DND-41 (cell line): ENCODE measurements around the gene NLGN1.

Experiments used
- ATAC-seq: fragments of 200-7000 bp; cut with Tn5 transposase; 3 replicates; pipeline ENCODE4 v1.9.1; 2021; ENCODE audit warnings: low read depth; ENCODE audit not compliant: insufficient read depth
- DNase-seq: peaks from one replicate; pipeline ENCODE4 v3.0.0-alpha.2; 2020
- H2AFZ ChIP-seq: 2 replicates; pipeline ENCODE4 v1.6.0; 2012; ENCODE audit warnings: low read depth, low read length
- H3K27ac ChIP-seq: 2 replicates; pipeline ENCODE4 v1.5.1; 2012; ENCODE audit warnings: low read length, inconsistent platforms
- H3K27me3 ChIP-seq: fragments of 200-600 bp; sonication (generic); 2 replicates; pipeline ENCODE4 v1.6.0; 2012; ENCODE audit warnings: low read length, mild to moderate bottlenecking, inconsistent platforms; ENCODE audit not compliant: insufficient read depth, poor library complexity
- H3K36me3 ChIP-seq: 2 replicates; pipeline ENCODE4 v1.5.1; 2012; ENCODE audit warnings: low read length, inconsistent platforms; ENCODE audit not compliant: insufficient read depth
- H3K4me1 ChIP-seq: 2 replicates; pipeline ENCODE4 v1.5.1; 2012; ENCODE audit warnings: mild to moderate bottlenecking, low read length; ENCODE audit not compliant: insufficient read depth
- H3K4me2 ChIP-seq: 2 replicates; pipeline ENCODE4 v1.6.0; 2012; ENCODE audit warnings: mild to moderate bottlenecking, moderate library complexity, low read length, inconsistent platforms; ENCODE audit not compliant: insufficient read depth
- H3K4me3 ChIP-seq, 2 experiments: fragments of 200-600 bp in 1 of 2; shearing (Covaris generic) in 1 of 2; 2 replicates each; pipeline ENCODE4 v1.5.1; 2012 to 2016; ENCODE audit warnings: inconsistent platforms in 2 of 2, low read length in 2 of 2, mild to moderate bottlenecking in 2 of 2, low read depth in 1 of 2, moderate library complexity in 1 of 2
- H3K79me2 ChIP-seq: 2 replicates; pipeline ENCODE4 v1.6.0; 2012; ENCODE audit warnings: low read length, inconsistent platforms; ENCODE audit not compliant: insufficient read depth
- H3K9ac ChIP-seq: 2 replicates; pipeline ENCODE4 v1.6.0; 2012; ENCODE audit warnings: low read depth, mild to moderate bottlenecking, inconsistent platforms, low read length, moderate library complexity
- H3K9me3 ChIP-seq: 2 replicates; pipeline ENCODE4 v1.5.1; 2012; ENCODE audit warnings: low read length, moderate library complexity, mild to moderate bottlenecking, inconsistent platforms; ENCODE audit not compliant: insufficient read depth, severe bottlenecking
- H4K20me1 ChIP-seq: 2 replicates; pipeline ENCODE4 v1.6.0; 2012; ENCODE audit warnings: low read length; ENCODE audit not compliant: insufficient read depth
- EZH2 ChIP-seq: IDR thresholded peaks from 3 replicates; pipeline ENCODE4 v1.6.1; 2012; ENCODE audit warnings: borderline replicate concordance, low read depth, mild to moderate bottlenecking, moderate library complexity, low read length, inconsistent platforms; ENCODE audit not compliant: severe bottlenecking
- TF ChIP-seq, protein P1 (sequence below): IDR thresholded peaks from 2 replicates; pipeline ENCODE4 v1.5.1; 2012; ENCODE audit warnings: borderline replicate concordance, low read length, moderate library complexity, mild to moderate bottlenecking; ENCODE audit not compliant: poor library complexity, severe bottlenecking; ENCODE audit errors: extremely low read depth

NLGN1 gene

DNA sequence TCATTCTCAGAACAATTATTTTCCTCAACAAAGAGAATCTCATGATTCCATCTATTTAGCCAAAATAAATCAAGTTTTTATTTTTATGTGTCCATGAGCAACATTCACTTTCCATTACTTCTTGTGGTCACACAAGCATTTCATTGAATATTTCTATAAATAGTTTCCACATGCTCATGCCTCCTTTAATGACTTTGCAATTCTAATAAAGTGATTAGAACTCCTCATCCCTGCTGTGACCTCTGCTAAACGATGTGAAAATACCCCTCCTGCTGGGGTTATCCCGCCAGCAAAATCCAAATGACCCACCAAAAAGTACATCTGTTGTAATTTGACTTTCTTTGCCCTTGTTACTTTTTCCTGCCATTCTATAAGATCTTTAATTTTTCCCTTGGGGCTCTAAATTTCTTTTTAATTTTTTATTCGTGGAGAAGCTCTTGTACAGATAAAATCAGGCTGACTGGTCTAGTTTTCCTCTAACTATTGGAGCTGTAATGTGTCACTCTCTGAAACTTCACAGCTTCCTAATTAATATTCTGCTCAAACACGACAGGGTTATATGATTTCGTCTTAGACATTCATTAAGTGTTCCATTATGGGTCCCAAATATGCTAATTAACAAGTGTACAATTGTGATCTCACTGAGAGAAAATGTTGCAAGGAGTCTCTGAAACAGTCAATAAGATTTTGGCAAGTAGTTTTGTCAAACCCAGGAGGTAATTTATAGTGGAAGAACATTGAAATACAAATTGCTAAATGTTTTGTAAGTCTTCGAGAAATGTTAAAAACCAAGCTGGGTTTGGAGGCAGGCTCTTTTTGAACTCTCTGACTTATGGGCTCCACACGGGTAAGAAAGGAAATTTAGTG, 928.5 kb downstream of the NLGN1 start:
- H3K79me2 ChIP-seq: no peaks in the 10 kb centered on the region
- no peak overlapping the region for H2AFZ ChIP-seq
- H3K4me1 ChIP-seq: no peaks in the 10 kb centered on the region
- no peaks in the 10 kb centered on the region for H3K9me3 ChIP-seq
- DNase-seq (no peak), ATAC-seq (no peak)
- no peak overlapping the region for H3K4me3 ChIP-seq
- H3K9ac ChIP-seq: no peak overlapping the region
- H4K20me1 ChIP-seq: no peaks in the 10 kb centered on the region
- H3K4me2 ChIP-seq: no peak overlapping the region
- H3K27ac ChIP-seq: no peak overlapping the region
- TF ChIP-seq, protein P1, sequence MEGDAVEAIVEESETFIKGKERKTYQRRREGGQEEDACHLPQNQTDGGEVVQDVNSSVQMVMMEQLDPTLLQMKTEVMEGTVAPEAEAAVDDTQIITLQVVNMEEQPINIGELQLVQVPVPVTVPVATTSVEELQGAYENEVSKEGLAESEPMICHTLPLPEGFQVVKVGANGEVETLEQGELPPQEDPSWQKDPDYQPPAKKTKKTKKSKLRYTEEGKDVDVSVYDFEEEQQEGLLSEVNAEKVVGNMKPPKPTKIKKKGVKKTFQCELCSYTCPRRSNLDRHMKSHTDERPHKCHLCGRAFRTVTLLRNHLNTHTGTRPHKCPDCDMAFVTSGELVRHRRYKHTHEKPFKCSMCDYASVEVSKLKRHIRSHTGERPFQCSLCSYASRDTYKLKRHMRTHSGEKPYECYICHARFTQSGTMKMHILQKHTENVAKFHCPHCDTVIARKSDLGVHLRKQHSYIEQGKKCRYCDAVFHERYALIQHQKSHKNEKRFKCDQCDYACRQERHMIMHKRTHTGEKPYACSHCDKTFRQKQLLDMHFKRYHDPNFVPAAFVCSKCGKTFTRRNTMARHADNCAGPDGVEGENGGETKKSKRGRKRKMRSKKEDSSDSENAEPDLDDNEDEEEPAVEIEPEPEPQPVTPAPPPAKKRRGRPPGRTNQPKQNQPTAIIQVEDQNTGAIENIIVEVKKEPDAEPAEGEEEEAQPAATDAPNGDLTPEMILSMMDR: no peak
- no peak for TF ChIP-seq EZH2
- no peaks in the 10 kb centered on the region for H3K27me3 ChIP-seq
- no peaks in the 10 kb centered on the region for H3K36me3 ChIP-seq

DNA sequence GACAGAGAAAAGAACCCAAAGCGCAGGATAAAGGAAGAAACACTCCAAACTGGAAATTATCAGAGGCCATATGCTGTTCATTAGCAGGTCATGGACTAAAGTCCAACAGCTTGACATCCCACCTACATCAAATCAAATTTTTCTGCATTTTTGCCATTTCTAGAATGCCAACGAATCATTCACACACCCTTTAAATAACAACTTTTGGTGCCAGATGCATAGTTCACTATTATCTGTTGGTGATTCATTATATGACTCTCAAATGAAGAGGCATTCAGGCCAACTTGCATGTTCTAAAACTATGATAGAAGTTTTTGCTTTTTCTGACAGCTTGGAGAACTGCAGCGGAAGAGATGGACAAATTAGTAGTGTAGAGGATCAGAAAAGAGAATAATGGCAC, 931.8 kb downstream of the NLGN1 start:
- TF ChIP-seq EZH2: no peak
- TF ChIP-seq, protein P1: no peak
- Histone ChIP-seq H3K79me2 (no peaks in the 10 kb centered on the region), H3K9me3 (no peaks in the 10 kb centered on the region), H3K27ac (no peak overlapping the region), H2AFZ (no peak overlapping the region), H3K4me2 (no peak overlapping the region), H3K27me3 (no peaks in the 10 kb centered on the region), H4K20me1 (no peaks in the 10 kb centered on the region), H3K9ac (no peak overlapping the region), H3K4me1 (no peaks in the 10 kb centered on the region), H3K4me3 (no peak overlapping the region), H3K36me3 (no peaks in the 10 kb centered on the region)
- DNase-seq: no peak
- no peak for ATAC-seq

DNA sequence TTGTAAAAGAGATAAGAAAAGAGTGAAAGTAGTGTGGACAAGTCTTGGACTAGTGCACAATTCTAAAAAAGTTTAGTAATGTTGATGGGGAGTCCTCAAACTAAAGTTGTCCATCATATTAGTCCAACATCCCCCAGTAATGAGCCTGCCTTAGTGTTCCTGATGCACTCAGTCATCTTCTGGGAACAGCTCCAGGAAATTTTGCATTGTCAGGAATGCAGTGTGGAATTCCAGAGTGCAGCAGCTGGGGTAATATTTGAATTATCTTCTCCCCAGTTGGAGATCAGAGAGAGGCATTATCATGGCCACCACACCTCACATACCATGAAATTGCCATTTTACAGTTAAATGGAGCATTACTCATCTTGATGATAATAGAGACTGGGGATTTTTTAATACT, 932.8 kb downstream of the NLGN1 start:
- H3K9ac ChIP-seq: no peak overlapping the region
- no peak overlapping the region for H3K4me3 ChIP-seq
- ATAC-seq (no peak), DNase-seq (no peak)
- no peak overlapping the region for H2AFZ ChIP-seq
- H3K9me3 ChIP-seq: no peaks in the 10 kb centered on the region
- no peaks in the 10 kb centered on the region for H3K4me1 ChIP-seq
- no peak overlapping the region for H3K27ac ChIP-seq
- no peaks in the 10 kb centered on the region for H3K27me3 ChIP-seq
- H3K4me2 ChIP-seq: no peak overlapping the region
- no peaks in the 10 kb centered on the region for H3K79me2 ChIP-seq
- no peak for TF ChIP-seq EZH2
- TF ChIP-seq, protein P1: no peak
- H4K20me1 ChIP-seq: no peaks in the 10 kb centered on the region
- no peaks in the 10 kb centered on the region for H3K36me3 ChIP-seq
